Activated CD8-positive, alpha-beta memory T cell treated with anti-CD3 and anti-CD28 coated beads, Interleukin-2, amount 50 U/mL, for 48 hours (primary cell): Measurements from ENCODE around the gene HPGD.
"Not testable (repeated sequence)": the region's sequence is repeated elsewhere in the genome, so short reads cannot be mapped to it uniquely, and the experiment has no call there.

Experiments used
- DNase-seq: peaks from one replicate; pipeline ENCODE4 v3.0.0-alpha.2; 2020

Gene HPGD

DNA sequence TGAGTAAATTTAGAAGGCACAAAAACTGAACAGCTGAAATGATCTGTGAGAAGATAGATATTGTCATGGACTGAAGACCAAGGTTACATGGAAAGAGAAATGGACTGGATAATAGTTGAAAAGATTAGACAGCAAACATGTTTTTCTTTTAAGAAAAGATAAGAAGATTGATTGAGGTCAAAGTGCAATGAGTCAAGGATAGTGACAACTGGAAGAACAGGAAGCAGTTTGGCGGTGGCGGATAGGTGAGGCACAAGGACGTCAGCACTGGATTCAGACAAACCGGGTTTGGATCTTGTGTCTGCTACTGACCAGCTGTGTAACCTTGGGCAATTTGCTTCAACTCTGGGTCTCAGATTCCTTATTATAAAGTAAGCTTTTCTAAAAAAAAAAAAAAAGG, 2.0 kb upstream of the HPGD start:
- DNase-seq: no peak

DNA sequence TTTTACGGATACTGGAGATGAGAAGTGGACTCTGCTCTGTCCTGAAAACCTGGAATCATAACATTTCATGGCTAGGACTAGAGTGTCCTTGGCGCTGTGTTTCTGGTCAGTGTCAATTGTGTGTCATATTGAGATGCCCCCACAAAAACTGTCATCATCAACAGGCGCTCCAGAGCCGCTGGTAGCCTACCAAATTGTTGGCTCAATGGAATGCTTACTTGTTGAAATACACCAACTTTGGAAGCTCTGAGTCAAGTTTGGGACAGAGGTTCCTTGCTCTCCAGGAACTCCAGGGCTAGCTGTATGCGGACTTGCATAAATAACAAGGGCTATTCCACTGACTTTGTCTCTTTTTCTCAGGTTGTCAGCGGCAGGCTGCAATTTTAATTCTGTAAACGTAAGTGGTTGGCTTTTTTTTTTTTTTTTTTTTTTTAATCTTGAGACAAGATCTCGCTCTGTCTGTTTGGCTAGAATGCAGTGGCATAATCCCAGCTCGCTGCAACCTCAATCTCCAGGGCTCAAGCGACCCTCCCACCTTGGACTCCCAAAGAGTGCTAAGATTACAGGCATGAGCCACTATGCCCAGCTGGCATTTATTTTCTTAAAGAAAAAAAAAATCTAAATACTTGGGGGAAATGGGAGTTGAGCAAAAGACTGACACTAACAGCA, 871 bp upstream of the HPGD start:
- no peak for DNase-seq

DNA sequence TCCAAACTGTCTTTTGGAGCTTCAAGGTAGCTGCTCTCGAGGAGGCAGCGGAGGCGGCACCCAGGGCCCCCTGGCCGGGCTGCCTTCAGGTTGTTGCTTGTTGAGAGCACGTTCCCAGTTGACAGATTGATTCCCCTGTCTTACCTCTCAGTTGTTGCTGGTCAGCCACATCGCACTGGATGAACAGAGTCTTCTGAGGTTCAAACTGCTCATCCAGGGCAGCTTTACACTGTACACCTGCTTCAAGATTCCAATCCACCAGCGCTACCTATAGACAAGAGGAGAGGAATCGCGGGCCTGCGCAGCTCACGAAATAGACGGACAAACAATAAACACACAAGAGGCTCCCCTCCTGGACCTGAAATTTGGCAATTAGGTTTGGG, 497 bp downstream of the HPGD start:
- DNase-seq: peak; percentile 53

DNA sequence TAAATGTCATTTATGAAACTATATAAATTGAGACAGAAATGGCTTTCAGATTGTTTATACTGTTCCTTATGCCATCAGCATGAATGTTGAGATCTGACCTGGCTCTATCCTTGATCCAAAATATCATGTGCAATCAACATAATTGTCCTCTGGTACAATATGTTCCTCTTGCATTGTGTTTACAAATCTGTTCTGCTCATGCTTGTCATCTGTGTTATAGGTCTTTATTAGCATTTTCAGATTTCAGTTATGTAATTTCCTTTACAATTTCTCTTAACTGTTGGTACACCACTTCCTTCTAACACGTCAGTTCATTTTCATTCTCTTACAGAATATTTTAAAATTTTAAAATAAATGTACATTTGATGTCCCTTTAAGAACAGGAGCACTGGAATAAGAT, 1.6 kb downstream of the HPGD start:
- DNase-seq: no peak

DNA sequence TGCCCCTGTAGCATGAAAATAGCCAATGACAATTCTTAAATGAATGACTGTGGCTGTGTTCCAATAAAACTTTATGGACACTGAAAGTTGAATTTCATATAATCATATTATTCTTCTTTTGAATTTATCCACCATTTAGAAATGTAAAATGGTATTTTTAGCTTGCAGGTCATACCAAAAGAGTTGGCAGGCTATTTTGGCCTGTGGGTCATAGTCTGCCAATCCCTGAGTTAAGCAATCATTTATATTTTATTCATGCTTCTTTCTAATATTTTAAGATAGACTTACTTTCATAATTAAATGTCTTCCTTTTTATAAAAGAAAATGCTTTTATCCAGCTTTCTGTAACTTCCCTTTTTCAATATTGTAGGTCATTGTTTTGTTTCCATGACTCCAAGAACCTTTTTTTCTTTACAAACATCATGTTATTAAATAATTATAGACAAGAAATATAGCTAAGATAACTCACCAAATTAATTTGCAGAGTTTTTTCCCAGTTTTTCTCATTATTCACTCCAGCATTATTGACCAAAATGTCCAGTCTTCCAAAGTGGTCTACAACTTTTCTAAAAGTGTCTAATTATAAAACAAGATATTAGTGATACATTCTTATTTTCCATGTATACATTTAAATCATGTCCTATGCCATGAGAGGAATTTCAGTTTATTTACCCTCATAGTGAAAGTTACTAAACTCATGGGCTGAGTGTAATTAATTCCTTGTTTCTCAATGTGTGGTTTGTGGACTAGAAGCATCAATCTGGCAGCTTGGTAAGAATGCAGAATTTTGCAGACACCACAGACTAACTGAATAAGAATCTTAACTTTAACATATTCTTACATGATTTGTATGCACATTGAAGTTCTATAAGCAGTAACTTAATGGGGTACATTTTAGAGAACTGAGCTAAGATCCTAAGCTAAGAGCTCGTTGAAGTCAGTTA, 4.5 kb downstream of the HPGD start:
- DNase-seq: no peak

DNA sequence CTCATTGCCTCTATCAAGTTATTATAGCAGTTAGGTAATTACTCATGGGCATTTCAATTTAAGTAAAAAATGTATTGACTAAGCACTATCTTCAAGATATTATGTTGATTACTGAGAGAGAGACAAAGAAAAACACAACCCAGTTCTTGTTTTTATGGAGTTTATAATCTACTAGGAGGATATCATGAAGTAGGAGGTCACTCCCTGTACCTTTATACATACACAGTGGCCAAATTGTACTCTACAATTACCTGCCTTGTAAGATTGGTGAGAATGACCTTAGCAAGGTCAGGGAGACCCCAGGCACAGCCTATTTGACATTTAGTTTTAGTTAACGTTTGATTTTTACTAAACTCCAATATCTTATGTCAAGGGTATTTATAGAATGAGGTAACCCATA, 5.5 kb downstream of the HPGD start:
- no peak for DNase-seq

DNA sequence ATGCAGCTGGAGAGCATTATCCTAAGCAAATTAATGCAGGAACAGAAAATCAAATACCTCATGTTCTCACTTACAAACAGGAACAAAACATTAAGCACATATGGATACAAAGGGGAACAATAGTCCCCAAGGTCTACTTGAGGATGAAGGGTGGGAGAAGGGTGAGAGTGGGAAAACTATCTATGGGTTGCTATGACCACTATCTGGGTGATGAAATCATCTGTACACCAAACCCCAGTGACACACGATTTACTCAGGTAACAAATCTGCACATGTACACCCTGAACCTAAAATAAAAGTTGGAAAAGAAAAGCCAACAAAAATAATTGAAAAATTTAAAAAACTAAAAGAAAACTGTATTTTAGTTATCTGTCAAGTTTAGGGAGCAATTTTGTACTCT, 5.9 kb downstream of the HPGD start:
- no peak for DNase-seq

DNA sequence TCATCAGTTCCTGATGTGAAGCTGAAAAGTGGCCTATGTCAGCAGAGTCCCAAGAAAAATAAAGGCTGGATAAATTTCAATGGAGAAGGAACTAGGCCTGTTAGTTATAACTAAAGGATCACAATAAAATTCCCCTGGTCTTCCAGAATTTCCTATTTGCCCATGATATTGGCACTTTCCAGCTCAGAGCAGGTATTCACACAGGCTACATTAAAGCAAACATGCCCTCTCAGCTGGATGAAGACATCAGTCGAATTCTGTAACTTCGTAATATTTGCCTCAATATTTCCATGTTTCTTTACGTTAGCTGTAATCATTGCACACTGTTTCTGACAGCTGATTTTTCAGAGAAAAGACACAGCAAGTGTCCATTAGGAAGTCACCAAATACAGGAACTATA, 9.5 kb downstream of the HPGD start:
- no peak for DNase-seq

DNA sequence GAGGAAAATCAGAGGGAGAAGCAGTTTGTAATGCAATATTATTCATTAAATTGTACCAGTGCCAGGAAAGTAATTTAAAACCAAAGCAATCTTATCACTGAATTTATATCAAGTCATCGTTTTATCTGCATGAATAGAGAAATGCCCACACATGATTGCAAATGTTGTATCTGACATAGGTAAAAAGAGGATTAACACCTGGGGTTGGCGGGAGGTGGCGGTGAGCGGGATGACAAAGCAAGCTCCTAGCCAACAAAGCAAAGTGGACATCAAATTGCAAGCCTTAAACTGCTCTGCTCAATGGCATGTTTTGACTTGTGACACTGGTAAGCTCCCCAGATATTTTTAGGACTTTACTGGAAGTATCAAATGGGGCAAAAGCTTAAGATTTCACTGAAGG, 16.4 kb downstream of the HPGD start:
- DNase-seq: no peak

DNA sequence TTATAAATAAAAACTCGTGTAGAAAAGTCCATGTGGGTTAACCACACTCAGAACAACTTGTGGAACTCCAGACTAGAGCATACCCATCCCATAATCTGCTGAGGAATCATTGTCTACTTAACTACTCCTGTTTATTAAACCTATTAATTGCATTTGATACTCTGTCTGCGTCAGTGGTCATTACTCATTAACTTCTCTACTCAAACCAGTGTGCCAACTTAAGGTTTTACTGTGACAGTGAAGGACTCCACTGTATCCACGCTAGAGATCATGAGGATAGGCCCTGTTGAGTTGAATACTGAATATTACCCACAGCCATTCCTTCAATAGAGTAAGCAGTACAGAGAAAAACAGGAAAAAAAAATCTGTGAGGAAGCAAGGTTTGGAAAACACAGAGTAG, 17.3 kb downstream of the HPGD start:
- no peak for DNase-seq

DNA sequence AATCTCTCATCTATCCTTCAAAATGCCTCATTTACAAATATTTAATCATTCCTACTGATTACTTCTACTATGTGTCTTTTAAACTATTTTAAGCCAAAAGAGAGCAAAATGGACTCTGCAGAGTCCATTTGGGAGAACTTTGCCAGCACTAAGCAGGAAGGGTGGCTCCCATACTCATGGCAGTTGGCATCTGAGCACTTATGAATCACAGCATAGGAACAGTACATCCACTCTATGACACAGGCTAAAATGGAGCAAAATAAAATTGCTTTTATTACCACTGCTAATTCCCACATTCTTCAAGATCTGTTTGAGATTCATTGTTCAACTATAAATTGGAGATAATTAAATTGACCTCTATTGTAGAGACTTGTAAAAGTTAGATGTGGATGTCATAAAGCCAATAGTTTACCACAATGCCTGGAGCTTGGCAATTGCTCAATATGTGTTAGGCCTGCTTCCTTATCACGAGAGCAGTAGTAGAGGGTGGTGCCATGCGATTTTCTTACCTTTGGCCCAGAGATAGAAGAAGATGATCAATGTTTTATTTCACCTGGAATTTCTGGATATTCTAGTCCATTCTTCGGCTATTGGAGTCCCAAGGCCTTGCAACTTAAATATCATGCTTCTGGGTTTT, 19.1 kb downstream of the HPGD start:
- DNase-seq: no peak

DNA sequence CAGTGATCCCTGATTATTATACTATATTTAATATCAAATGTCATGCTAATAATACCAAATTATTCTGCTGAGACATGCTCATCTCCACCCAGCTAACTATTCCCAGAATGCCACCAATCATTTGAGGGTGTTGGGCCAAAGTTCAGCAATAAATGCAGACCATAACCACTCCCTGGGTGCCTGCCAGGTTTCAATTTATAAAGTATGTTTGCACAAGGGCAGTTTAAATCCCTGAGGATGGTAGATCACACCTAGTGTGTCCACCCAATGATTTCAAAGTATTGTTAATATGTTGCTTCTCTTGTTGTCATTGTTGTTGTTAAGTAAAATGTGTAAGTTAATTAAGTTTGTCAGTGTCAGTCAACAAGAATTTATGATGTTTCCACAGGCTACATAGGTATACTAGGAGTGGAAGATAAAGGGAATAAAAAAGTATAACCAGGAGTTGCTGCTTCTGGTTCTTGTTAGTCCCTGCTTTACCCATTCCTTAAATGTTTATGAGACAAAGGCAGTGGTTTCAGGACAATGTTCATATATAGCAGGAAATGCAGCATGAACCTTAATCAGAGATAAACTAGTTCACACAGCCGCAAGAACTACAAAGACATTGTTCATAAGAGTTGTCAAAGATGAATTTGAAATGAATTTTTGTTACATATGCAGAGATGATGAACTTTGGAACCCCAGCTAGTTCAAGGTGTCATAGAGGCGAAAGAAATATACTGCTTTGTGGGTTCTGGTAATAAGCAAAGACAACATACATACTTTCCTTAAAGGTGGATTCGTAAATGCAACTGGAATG, 25.5 kb downstream of the HPGD start:
- no peak for DNase-seq

DNA sequence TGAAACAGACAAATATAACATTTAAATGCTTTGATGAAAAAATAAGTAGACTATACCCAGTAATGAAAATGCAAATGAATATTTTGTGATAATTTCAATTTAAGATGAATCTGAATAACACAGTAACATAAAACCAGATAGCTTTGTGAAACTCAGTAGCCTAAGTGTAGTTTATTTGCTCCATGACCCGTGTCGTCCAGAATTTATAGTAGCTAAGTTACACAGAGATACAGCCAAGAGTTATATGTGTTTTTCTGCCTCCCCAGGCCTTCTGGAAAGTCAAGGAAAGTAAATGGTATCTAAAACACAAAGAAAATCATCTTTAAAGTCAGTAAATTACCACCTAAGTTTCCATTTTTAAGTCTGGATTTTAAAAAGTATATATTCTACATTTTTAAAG, 26.7 kb downstream of the HPGD start:
- DNase-seq: no peak

DNA sequence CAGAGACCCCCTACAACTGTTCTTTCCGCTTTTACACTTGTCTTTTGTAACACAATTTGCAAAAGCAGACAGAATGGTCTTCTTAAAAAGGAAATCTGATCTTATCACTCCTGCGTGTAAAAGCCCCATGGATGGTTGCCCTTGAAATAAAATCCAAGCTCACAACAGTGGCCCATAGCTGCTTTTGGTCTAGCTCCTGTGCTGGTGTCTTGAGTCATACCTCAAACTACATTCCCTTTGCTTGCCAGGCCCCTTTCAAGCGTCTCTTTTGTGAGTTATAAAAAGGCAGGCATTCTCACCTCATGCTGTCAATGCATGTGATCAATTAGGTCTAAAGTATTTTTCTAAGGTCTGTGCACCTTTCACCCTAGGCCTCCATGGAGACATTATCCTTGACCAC, 27.6 kb downstream of the HPGD start:
- DNase-seq: no peak

DNA sequence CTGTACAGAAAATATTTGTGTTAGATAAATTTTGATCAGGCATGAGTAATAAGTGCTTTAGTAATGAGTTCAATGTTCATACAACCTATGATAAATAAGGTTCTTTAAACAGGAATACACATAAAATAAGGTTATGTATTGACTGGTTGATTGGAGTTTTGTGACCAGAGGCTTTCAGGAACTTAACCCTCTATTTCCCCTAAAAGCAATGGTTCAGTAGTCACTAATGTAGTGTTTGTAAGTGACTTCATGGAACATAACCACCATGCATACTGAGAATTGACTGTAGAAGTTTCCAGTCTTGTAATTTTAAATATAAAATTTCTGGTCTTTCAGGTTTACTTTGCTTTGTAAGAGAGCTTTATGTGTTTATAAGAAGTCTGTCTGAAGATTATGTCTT, 28.1 kb downstream of the HPGD start:
- DNase-seq: no peak

DNA sequence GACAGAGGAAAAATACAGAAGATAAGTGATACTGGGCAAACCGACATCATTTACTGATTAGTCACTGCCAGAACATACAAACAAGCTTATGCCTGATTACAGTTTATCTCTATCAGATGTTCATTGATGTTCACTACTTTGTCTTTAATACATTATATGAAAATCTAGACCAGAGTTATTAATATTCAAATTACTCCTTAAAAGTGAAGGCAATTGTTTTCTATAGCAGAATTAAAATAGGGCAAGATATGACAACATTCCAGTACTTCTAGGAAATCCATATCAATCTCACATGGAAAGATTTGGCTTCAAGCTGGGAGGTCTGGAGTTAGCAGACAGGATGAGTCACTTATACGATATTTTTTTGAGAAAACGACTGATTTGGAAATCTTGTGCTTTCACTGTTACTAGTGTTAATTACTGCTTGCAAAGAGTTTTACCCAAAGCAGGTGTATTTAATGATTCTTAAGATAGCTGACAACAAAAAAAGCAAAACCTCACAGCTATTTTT, 31.8 kb downstream of the HPGD start:
- no peak for DNase-seq

DNA sequence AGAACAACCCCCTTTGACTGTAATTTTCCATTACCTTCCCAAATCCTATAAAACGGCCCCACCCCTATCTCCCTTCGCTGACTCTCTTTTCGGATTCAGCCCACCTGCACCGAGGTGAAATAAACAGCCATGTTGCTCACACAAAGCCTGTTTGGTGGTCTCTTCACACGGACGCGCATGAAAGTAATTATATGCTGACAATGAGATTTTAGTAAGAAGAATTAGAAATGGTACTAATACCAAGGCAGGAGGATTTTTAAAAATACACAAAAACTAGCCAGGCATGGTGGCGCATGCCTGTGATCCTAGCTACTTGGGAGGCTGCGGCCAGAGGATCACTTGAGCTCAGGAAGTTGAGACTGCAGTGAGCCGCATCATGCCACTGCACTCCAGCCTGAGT, 33.9 kb downstream of the HPGD start:
- not testable (repeated sequence) for DNase-seq

DNA sequence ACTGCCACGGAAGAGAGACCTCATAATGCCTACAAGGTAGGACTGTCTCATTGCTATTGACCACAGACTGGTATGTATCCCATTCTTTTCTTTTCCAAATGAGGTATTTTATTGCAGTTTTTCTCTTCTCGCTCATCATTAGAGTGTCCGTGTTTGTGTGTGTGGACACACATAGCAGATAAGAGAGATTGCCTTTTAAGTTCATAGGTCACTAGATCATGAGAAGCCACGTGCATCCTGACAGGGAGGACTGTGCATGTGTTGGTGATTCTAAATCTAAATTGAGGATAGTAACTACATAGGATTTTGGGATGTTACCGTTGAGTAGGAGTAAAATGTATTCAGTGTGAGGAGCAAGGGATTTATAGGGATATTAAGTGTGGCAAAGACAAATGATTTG, 37.3 kb downstream of the HPGD start:
- no peak for DNase-seq

DNA sequence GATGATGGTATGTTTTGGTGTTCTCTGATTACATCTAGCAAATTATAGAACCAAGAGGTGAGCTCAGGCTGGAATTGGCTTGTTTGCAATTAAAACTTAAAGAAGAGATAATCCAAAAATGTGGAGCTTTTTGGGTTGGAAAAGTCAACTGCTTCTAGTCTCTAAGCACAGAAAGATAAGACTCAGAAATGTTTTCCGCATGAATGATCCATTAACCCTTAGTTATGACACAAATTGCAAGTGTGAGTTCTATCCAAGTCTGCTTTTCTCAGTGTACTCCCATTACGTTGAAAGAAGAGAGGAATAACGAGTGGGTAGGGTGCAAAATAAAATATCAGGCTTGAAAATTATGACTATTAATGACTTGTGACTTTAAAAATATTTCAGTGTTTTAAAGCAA, 38.5 kb downstream of the HPGD start:
- DNase-seq: no peak

DNA sequence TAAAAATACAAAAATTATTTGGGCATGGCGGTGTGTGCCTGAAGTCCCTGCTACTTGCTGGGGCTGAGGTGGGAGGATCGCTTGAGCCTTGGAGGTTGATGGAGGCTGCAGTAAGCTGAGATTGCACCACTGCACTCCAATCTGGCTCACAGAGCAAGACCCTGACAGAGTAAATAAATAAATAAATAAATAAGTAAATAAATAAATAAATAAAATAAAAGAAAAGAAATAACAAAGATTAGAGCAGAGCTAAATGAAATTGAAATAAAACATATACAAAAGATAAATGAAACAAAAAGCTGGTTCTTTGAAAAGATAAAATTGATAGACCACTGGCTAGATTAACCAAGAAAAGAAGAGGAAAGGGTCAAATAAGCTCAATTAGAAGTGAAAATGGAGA, 43.1 kb downstream of the HPGD start:
- DNase-seq: no peak

DNA sequence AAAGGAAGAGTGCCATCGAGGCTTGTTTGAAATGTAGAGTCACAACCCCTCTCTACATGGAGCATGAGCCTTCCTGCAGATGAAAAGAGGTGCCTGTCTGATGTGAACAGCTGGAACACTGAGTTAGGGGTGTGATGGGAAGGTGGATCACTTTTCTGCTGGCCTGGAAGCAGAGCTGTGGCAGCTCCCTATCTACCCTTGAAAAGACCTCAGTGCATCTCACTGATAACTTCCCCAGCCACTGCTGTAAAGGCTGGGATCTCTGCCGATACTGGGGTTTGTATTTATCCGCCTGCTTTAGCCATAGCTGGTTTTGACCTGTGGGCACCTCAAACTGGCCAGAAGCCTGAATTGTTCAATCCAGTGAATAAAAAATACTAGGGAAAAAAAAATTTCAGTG, 46.8 kb downstream of the HPGD start:
- no peak for DNase-seq

DNA sequence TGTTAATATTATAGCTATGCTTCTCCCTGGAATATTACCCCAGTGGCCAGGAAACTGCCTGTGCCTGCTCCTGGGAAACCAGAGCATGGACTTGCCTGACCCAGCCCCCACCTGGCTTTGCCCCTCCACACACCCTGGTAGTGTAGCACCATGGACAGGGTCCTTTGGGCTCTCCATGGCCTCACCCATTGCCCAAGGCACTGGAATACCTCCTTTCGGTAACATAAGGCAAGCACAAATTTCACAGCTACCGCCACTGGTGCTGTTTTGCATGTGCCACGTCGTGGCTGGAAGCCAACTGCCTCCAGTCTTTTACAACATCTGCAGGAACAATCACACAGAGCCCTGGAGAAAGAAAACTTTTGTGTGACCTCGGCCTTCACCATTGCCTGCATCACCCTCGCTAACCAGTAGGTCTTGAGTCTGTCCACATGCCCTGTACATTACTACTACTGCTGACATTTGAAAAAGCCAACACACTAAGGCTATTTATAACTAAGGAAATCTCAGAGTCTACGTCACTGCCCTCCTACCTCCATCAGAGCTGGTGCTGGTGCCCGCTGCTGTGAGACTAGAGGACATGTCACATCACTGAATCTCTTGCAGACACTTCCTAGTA, 47.7 kb downstream of the HPGD start:
- no peak for DNase-seq

DNA sequence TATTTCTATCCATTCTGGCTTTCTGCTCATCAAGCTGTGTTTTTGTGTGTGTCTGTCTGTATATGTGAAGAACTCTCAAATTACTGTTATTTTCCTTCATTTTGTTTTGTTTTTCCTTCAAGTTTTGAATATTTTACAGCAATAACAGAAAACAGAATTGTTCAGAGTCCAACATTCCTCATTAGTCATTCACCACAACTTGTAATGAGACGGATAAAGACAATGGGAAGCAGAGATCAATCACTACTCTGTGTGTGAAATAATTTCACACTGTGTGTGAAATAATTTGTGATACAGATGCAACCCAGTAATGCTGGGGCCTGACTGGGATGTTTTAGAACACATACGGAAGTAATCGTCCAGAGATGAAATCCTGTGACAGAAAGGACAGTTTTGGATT, 55.2 kb downstream of the HPGD start:
- DNase-seq: no peak
